ENCODE data around the gene TSGA10IP. TPM values are rescaled to one million over a fixed set of nuclear protein-coding genes. Genes with fewer than 3 reads are reported as not detected.

Gene TSGA10IP
- total and polyA plus RNA-seq, 2 experiments from 2014 or later = 1.6 to 2.0 TPM

- no peaks in the 10 kb centered on the region; the same call in 1 of the 2 replicates for H3K4me1 ChIP-seq (ENCODE audit: insufficient read depth)
- H3K4me3 Mint-ChIP-seq = no peak overlapping the region; the same call in 2 of the 3 replicates
- no peak overlapping the region for H3K27ac Mint-ChIP-seq
- no peaks in the 10 kb centered on the region for H3F3A ChIP-seq (replicated peaks; ENCODE audit: low read depth)
- no peaks in the 10 kb centered on the region for H3K79me2 ChIP-seq (replicated peaks; ENCODE audit: insufficient read depth)
- H3K9me3 Mint-ChIP-seq = no peaks in the 10 kb centered on the region
- no peak for ATAC-seq
- peaks cover 5% of the 10 kb centered on the region for H3K4me1 Mint-ChIP-seq
- H3K27me3 ChIP-seq (ENCODE audit: insufficient read depth) = peaks cover 43% of the 10 kb centered on the region
- no peaks in the 10 kb centered on the region for H3K36me3 ChIP-seq (ENCODE audit: insufficient read depth)
- no peaks in the 10 kb centered on the region for H4K20me1 ChIP-seq (replicated peaks; ENCODE audit: insufficient read depth)
- no peak overlapping the region for H3K4me2 ChIP-seq
- no peak overlapping the region for H3K27ac ChIP-seq (ENCODE audit: low read depth)
- H2AFZ ChIP-seq = no peak overlapping the region
- TF ChIP-seq NANOG (IDR thresholded peaks at IDR 0.05; ENCODE audit: borderline replicate concordance) (no peak), STAT1 (IDR thresholded peaks at IDR 0.05; ENCODE audit: unreplicated experiment) (no peak), ZNF114 (CRISPR knock-in tag; IDR thresholded peaks at IDR 0.05) (no peak), POLR2AphosphoS5 (IDR thresholded peaks at IDR 0.05; ENCODE audit: low read depth) (no peak), ZNF462 (CRISPR knock-in tag; IDR thresholded peaks at IDR 0.05) (no peak), EZH2phosphoT487 (IDR thresholded peaks at IDR 0.05; ENCODE audit: unreplicated experiment) (no peak), CREB1 (CRISPR knock-in tag; IDR thresholded peaks at IDR 0.05; ENCODE audit: low read depth) (no peak), ZNF331 (CRISPR knock-in tag; IDR thresholded peaks at IDR 0.05; ENCODE audit: low read depth) (no peak), ETS1 (IDR thresholded peaks at IDR 0.05) (no peak), JUNB (IDR thresholded peaks at IDR 0.05; ENCODE audit: unreplicated experiment) (no peak), EZH2 (IDR thresholded peaks at IDR 0.05; ENCODE audit: low read depth, unreplicated experiment) (no peak)
- DNase-seq (ENCODE audit: low spot score) = no peak
- H3K36me3 Mint-ChIP-seq (ENCODE audit: low read depth) = no peaks in the 10 kb centered on the region
- no peaks in the 10 kb centered on the region for H3K9me2 ChIP-seq (ENCODE audit: insufficient read depth)
- no peak overlapping the region for H3K4me3 ChIP-seq
- H3K27me3 Mint-ChIP-seq (ENCODE audit: insufficient read depth, low read depth, poor library complexity) = peaks cover 28% of the 10 kb centered on the region
Measured at GRCh38 chr11:65906602-65907001, 38.7 kb upstream of the TSGA10IP start.
